Measurements from ENCODE around the gene SLC35B3.

DNA sequence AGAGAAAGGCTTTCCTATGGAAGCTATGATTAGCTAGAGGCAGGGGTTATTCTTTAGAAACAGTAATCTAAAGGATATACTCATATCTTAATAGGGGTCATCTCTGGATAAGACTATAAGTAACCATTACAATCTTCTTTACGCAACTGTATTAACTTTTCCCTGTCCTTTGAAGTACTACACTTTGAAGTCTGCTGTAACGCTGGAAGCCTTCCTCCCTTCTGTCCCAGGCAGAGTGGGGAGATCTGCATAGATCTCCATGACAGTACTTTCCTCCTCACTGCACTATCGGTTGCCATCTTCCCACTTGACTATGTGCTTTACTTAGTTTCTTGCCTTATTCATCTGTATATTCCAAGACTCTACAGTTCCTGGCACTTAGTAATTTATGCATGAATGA, 20.1 kb downstream of the SLC35B3 start:
- TF ChIP-seq, protein P1, sequence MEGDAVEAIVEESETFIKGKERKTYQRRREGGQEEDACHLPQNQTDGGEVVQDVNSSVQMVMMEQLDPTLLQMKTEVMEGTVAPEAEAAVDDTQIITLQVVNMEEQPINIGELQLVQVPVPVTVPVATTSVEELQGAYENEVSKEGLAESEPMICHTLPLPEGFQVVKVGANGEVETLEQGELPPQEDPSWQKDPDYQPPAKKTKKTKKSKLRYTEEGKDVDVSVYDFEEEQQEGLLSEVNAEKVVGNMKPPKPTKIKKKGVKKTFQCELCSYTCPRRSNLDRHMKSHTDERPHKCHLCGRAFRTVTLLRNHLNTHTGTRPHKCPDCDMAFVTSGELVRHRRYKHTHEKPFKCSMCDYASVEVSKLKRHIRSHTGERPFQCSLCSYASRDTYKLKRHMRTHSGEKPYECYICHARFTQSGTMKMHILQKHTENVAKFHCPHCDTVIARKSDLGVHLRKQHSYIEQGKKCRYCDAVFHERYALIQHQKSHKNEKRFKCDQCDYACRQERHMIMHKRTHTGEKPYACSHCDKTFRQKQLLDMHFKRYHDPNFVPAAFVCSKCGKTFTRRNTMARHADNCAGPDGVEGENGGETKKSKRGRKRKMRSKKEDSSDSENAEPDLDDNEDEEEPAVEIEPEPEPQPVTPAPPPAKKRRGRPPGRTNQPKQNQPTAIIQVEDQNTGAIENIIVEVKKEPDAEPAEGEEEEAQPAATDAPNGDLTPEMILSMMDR (IDR thresholded peaks at IDR 0.05) = no peak
- TF ChIP-seq ZFX (IDR thresholded peaks at IDR 0.05; ENCODE audit: borderline replicate concordance) = no peak

Measured in 22Rv1 (cell line).